Measurements from ENCODE around the gene BRINP3.

Gene BRINP3

DNA sequence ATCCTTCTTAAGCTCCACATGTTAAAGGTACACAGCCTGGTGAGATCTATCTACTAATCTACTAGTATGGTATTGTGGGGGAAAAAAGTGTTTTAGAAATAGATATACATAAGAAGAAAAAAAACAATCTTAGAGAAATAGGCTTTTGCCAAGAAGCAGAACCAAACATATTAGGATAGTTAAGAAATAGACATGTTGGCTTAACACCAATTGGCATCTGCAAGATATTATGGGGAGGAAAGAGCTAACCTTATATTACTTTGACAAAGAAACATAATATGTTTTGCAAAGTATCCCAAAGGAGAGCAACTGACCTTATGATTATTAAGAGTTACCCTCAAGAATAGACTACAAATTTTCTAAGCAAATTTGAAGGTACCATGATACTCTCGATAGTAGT lies 202.9 kb downstream of the BRINP3 start:
- no peak overlapping the region for H3K4ac ChIP-seq (ENCODE audit: low read depth, low read length)
- no peak overlapping the region for H4K91ac ChIP-seq (ENCODE audit: low read depth, low read length)
- no peak overlapping the region for H3K27ac ChIP-seq (ENCODE audit: low read depth, low read length)
- no peak overlapping the region for H2BK120ac ChIP-seq (ENCODE audit: insufficient read depth, low read length, poor library complexity)
- H2BK12ac ChIP-seq (ENCODE audit: low read length) = no peak overlapping the region
- no peak for DNase-seq
- H3K36me3 ChIP-seq (ENCODE audit: control insufficient read depth in 1 of 2, insufficient read depth in 2 of 2, low read length in 2 of 2) = no peaks in the 10 kb centered on the region
- no CpG with 5 or more reads among the region's 1 CpG for WGBS (ENCODE audit: extremely low coverage, insufficient coverage, insufficient read length)
- H3K79me1 ChIP-seq (ENCODE audit: low read length) = no peaks in the 10 kb centered on the region
- no peak overlapping the region for H2AK5ac ChIP-seq (ENCODE audit: low read length)
- no peak overlapping the region for H3K4me2 ChIP-seq (ENCODE audit: low read length)
- no peaks in the 10 kb centered on the region for H3K79me2 ChIP-seq (ENCODE audit: control insufficient read depth, insufficient read depth, low read length, poor library complexity)
- no peaks in the 10 kb centered on the region for H3K27me3 ChIP-seq (ENCODE audit: insufficient read depth, low read length)
- H2BK5ac ChIP-seq (ENCODE audit: low read depth, low read length, poor library complexity) = no peak overlapping the region
- no peak overlapping the region for H3K4me3 ChIP-seq (ENCODE audit: low read depth, low read length)
- no peak overlapping the region for H3K9ac ChIP-seq (ENCODE audit: low read length)
- no peak overlapping the region for H3K14ac ChIP-seq (ENCODE audit: low read length)
- no peak overlapping the region for H4K8ac ChIP-seq (ENCODE audit: low read depth, low read length)
- H3K23ac ChIP-seq (ENCODE audit: low read length) = no peak overlapping the region
- no peak overlapping the region for H2AFZ ChIP-seq (ENCODE audit: insufficient read depth, low read length, poor library complexity)
- H3K18ac ChIP-seq (ENCODE audit: low read length) = no peak overlapping the region
- H4K12ac ChIP-seq (ENCODE audit: low read depth, low read length) = no peak overlapping the region
- no peaks in the 10 kb centered on the region for H3K4me1 ChIP-seq (ENCODE audit: control insufficient read depth in 1 of 2, insufficient read depth in 2 of 2, low read length in 2 of 2)
- no peaks in the 10 kb centered on the region for H3K9me3 ChIP-seq (ENCODE audit: insufficient read depth, low read depth, low read length)

- H3K27ac ChIP-seq (ENCODE audit: low read depth, low read length) = no peak overlapping the region
- H2AK5ac ChIP-seq (ENCODE audit: low read length) = no peak overlapping the region
- H2BK5ac ChIP-seq (ENCODE audit: low read depth, low read length, poor library complexity) = no peak overlapping the region
- no peaks in the 10 kb centered on the region for H3K79me1 ChIP-seq (ENCODE audit: low read length)
- no CpG with 5 or more reads among the region's 2 CpGs for WGBS (ENCODE audit: extremely low coverage, insufficient coverage, insufficient read length)
- no peak overlapping the region for H3K9ac ChIP-seq (ENCODE audit: low read length)
- no peaks in the 10 kb centered on the region for H3K9me3 ChIP-seq (ENCODE audit: insufficient read depth, low read depth, low read length)
- H4K8ac ChIP-seq (ENCODE audit: low read depth, low read length) = no peak overlapping the region
- no peak overlapping the region for H3K4me2 ChIP-seq (ENCODE audit: low read length)
- no peaks in the 10 kb centered on the region for H3K4me1 ChIP-seq (ENCODE audit: control insufficient read depth in 1 of 2, insufficient read depth in 2 of 2, low read length in 2 of 2)
- no peak overlapping the region for H3K4ac ChIP-seq (ENCODE audit: low read depth, low read length)
- no peak overlapping the region for H2BK12ac ChIP-seq (ENCODE audit: low read length)
- H2AFZ ChIP-seq (ENCODE audit: insufficient read depth, low read length, poor library complexity) = no peak overlapping the region
- H3K4me3 ChIP-seq (ENCODE audit: low read depth, low read length) = no peak overlapping the region
- H3K14ac ChIP-seq (ENCODE audit: low read length) = no peak overlapping the region
- no peak overlapping the region for H4K12ac ChIP-seq (ENCODE audit: low read depth, low read length)
- H2BK120ac ChIP-seq (ENCODE audit: insufficient read depth, low read length, poor library complexity) = no peak overlapping the region
- H4K91ac ChIP-seq (ENCODE audit: low read depth, low read length) = no peak overlapping the region
- no peak overlapping the region for H3K23ac ChIP-seq (ENCODE audit: low read length)
- no peaks in the 10 kb centered on the region for H3K36me3 ChIP-seq (ENCODE audit: control insufficient read depth in 1 of 2, insufficient read depth in 2 of 2, low read length in 2 of 2)
- no peaks in the 10 kb centered on the region for H3K27me3 ChIP-seq (ENCODE audit: insufficient read depth, low read length)
- DNase-seq = no peak
- no peak overlapping the region for H3K18ac ChIP-seq (ENCODE audit: low read length)
- no peaks in the 10 kb centered on the region for H3K79me2 ChIP-seq (ENCODE audit: control insufficient read depth, insufficient read depth, low read length, poor library complexity)
Observed at GRCh38 chr1:190273161-190273560, 204.5 kb downstream of the BRINP3 start.

- Histone ChIP-seq H4K91ac (ENCODE audit: low read depth, low read length) (no peak overlapping the region), H3K4me2 (ENCODE audit: low read length) (no peak overlapping the region), H3K27me3 (ENCODE audit: insufficient read depth, low read length) (no peaks in the 10 kb centered on the region), H3K18ac (ENCODE audit: low read length) (no peak overlapping the region), H2BK120ac (ENCODE audit: insufficient read depth, low read length, poor library complexity) (no peak overlapping the region), H3K36me3 (ENCODE audit: control insufficient read depth in 1 of 2, insufficient read depth in 2 of 2, low read length in 2 of 2) (no peaks in the 10 kb centered on the region), H3K9me3 (ENCODE audit: insufficient read depth, low read depth, low read length) (no peaks in the 10 kb centered on the region), H2BK12ac (ENCODE audit: low read length) (no peak overlapping the region), H2BK5ac (ENCODE audit: low read depth, low read length, poor library complexity) (no peak overlapping the region), H3K4me3 (ENCODE audit: low read depth, low read length) (no peak overlapping the region), H3K23ac (ENCODE audit: low read length) (no peak overlapping the region), H3K9ac (ENCODE audit: low read length) (no peak overlapping the region), H3K79me1 (ENCODE audit: low read length) (no peaks in the 10 kb centered on the region), H3K14ac (ENCODE audit: low read length) (no peak overlapping the region), H4K12ac (ENCODE audit: low read depth, low read length) (no peak overlapping the region), H3K4ac (ENCODE audit: low read depth, low read length) (no peak overlapping the region), H2AK5ac (ENCODE audit: low read length) (no peak overlapping the region), H4K8ac (ENCODE audit: low read depth, low read length) (no peak overlapping the region), H2AFZ (ENCODE audit: insufficient read depth, low read length, poor library complexity) (no peak overlapping the region), H3K4me1 (ENCODE audit: control insufficient read depth in 1 of 2, insufficient read depth in 2 of 2, low read length in 2 of 2) (no peaks in the 10 kb centered on the region), H3K79me2 (ENCODE audit: control insufficient read depth, insufficient read depth, low read length, poor library complexity) (no peaks in the 10 kb centered on the region), H3K27ac (ENCODE audit: low read depth, low read length) (no peak overlapping the region)
- no CpG with 5 or more reads among the region's 3 CpGs for WGBS (ENCODE audit: extremely low coverage, insufficient coverage, insufficient read length)
- no peak for DNase-seq
Observed at GRCh38 chr1:190262538-190262937, 215.1 kb downstream of the BRINP3 start.

DNA sequence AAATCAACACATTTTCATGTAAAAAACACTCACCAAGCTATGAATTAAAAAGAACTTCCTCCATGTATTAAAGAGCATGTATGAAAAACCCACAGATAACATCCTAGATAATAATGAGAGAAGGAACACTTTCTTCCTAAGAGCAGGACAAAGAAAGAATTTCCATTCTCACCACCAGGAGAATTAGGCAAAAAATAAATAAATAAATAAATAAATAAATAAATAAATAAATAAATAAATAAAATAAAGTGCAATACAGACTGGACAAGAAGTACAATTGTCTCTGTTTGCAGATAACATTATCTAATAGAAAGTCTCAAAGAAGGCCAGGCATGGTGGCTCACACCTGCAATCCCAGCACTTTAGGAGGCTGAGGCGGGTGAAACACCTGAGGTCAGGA lies 218.2 kb downstream of the BRINP3 start:
- Histone ChIP-seq H2BK120ac (ENCODE audit: insufficient read depth, low read length, poor library complexity) (no peak overlapping the region), H3K79me2 (ENCODE audit: control insufficient read depth, insufficient read depth, low read length, poor library complexity) (no peaks in the 10 kb centered on the region), H4K8ac (ENCODE audit: low read depth, low read length) (no peak overlapping the region), H3K23ac (ENCODE audit: low read length) (no peak overlapping the region), H3K9ac (ENCODE audit: low read length) (no peak overlapping the region), H3K4me2 (ENCODE audit: low read length) (no peak overlapping the region), H3K27ac (ENCODE audit: low read depth, low read length) (no peak overlapping the region), H3K4me3 (ENCODE audit: low read depth, low read length) (no peak overlapping the region), H3K14ac (ENCODE audit: low read length) (no peak overlapping the region), H3K36me3 (ENCODE audit: control insufficient read depth in 1 of 2, insufficient read depth in 2 of 2, low read length in 2 of 2) (no peaks in the 10 kb centered on the region), H3K4ac (ENCODE audit: low read depth, low read length) (no peak overlapping the region), H3K27me3 (ENCODE audit: insufficient read depth, low read length) (no peaks in the 10 kb centered on the region), H3K4me1 (ENCODE audit: control insufficient read depth in 1 of 2, insufficient read depth in 2 of 2, low read length in 2 of 2) (no peaks in the 10 kb centered on the region), H2AK5ac (ENCODE audit: low read length) (no peak overlapping the region), H3K18ac (ENCODE audit: low read length) (no peak overlapping the region), H2BK12ac (ENCODE audit: low read length) (no peak overlapping the region), H4K12ac (ENCODE audit: low read depth, low read length) (no peak overlapping the region), H2BK5ac (ENCODE audit: low read depth, low read length, poor library complexity) (no peak overlapping the region), H2AFZ (ENCODE audit: insufficient read depth, low read length, poor library complexity) (no peak overlapping the region), H3K79me1 (ENCODE audit: low read length) (no peaks in the 10 kb centered on the region), H3K9me3 (ENCODE audit: insufficient read depth, low read depth, low read length) (no peaks in the 10 kb centered on the region), H4K91ac (ENCODE audit: low read depth, low read length) (no peak overlapping the region)
- WGBS (ENCODE audit: extremely low coverage, insufficient coverage, insufficient read length) = no CpG with 5 or more reads among the region's 1 CpG
- no peak for DNase-seq

Measured in trophoblast cell (in vitro differentiated cells and primary cell).